ENCODE data around the gene POLD1.
"Not testable (repeated sequence)": the region's sequence is repeated elsewhere in the genome, so short reads cannot be mapped to it uniquely, and the experiment has no call there.

Gene POLD1

DNA sequence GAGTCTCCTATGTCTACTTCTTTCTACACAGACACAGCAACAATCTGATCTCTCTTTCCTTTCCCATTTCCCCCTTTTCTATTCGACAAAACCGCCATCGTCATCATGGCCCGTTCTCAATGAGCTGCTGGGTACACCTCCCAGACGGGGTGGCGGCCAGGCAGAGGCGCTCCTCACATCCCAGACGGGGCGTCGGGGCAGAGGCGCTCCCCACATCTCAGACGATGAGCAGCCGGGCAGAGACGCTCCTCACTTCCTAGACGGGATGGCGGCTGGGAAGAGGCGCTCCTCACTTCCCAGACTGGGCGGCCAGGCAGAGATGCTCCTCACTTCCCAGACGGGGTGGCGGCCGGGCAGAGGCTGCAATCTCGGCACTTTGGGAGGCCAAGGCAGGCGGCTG is 6.8 kb downstream of the POLD1 start:
- H4K8ac ChIP-seq (ENCODE audit: low read length); DNase-seq; H3K4me3 ChIP-seq (ENCODE audit: insufficient read depth in 1 of 2, low read depth in 1 of 2, low read length in 2 of 2); H2AK5ac ChIP-seq (ENCODE audit: low read length, severe bottlenecking); H2BK12ac ChIP-seq (ENCODE audit: low read length in 2 of 2); H3K27ac ChIP-seq (ENCODE audit: low read length, poor library complexity, severe bottlenecking); H2BK5ac ChIP-seq (ENCODE audit: low read depth, low read length, poor library complexity, severe bottlenecking); H2BK15ac ChIP-seq (ENCODE audit: low read depth, poor library complexity, severe bottlenecking); H4K91ac ChIP-seq (ENCODE audit: low read length); H2BK120ac ChIP-seq (ENCODE audit: low read depth, low read length); H3K23ac ChIP-seq (ENCODE audit: low read length in 2 of 2); H3K27me3 ChIP-seq (ENCODE audit: control insufficient read depth in 1 of 2, insufficient read depth in 1 of 2, low read length in 2 of 2); H3K9me3 ChIP-seq (ENCODE audit: control insufficient read depth, low read length); H3K4me1 ChIP-seq (ENCODE audit: control insufficient read depth, insufficient read depth, low read depth, low read length); H3K4me2 ChIP-seq (ENCODE audit: low read length, poor library complexity, severe bottlenecking); H3K18ac ChIP-seq (ENCODE audit: low read depth in 1 of 2, low read length in 2 of 2); H3K4ac ChIP-seq (ENCODE audit: low read depth in 1 of 2, low read length in 2 of 2); H2AFZ ChIP-seq (ENCODE audit: low read depth, low read length); H3K9ac ChIP-seq (ENCODE audit: low read length); H3K14ac ChIP-seq (ENCODE audit: low read length in 2 of 2): not testable (repeated sequence)
- Histone ChIP-seq H3K36me3 (ENCODE audit: control insufficient read depth in 1 of 2, insufficient read depth in 2 of 2, low read depth in 1 of 2, low read length in 2 of 2) (peaks cover 6 to 21% of the 10 kb centered on the region in 2 experiments), H3K79me1 (replicated peaks; ENCODE audit: low read length, poor library complexity, severe bottlenecking) (peaks cover 31% of the 10 kb centered on the region)
- WGBS: over 99% methylated on average over 14 of the region's 23 CpGs

GRCh38 chr19:50392759-50393158 is 8.6 kb downstream of the POLD1 start:
- Histone ChIP-seq H4K91ac (ENCODE audit: low read length) (no peak overlapping the region), H2AFZ (ENCODE audit: low read depth, low read length) (no peak overlapping the region), H3K27ac (ENCODE audit: low read length, poor library complexity, severe bottlenecking) (no peak overlapping the region), H2AK5ac (ENCODE audit: low read length, severe bottlenecking) (no peak overlapping the region), H3K4me2 (ENCODE audit: low read length, poor library complexity, severe bottlenecking) (no peak overlapping the region), H2BK12ac (ENCODE audit: low read length in 2 of 2) (no peak overlapping the region), H2BK5ac (ENCODE audit: low read depth, low read length, poor library complexity, severe bottlenecking) (no peak overlapping the region), H3K9me3 (ENCODE audit: control insufficient read depth, low read length) (no peaks in the 10 kb centered on the region), H3K27me3 (ENCODE audit: control insufficient read depth in 1 of 2, insufficient read depth in 1 of 2, low read length in 2 of 2) (no peaks in the 10 kb centered on the region), H4K8ac (ENCODE audit: low read length) (no peak overlapping the region), H2BK15ac (ENCODE audit: low read depth, poor library complexity, severe bottlenecking) (no peak overlapping the region), H3K4ac (ENCODE audit: low read depth in 1 of 2, low read length in 2 of 2) (no peak overlapping the region), H3K4me1 (ENCODE audit: control insufficient read depth, insufficient read depth, low read depth, low read length) (no peaks in the 10 kb centered on the region), H3K79me1 (replicated peaks; ENCODE audit: low read length, poor library complexity, severe bottlenecking) (peaks cover 22% of the 10 kb centered on the region), H3K9ac (ENCODE audit: low read length) (no peak overlapping the region), H3K36me3 (ENCODE audit: control insufficient read depth in 1 of 2, insufficient read depth in 2 of 2, low read depth in 1 of 2, low read length in 2 of 2) (peaks cover 4 to 11% of the 10 kb centered on the region in 2 experiments), H3K18ac (ENCODE audit: low read depth in 1 of 2, low read length in 2 of 2) (no peak overlapping the region), H3K4me3 (ENCODE audit: insufficient read depth in 1 of 2, low read depth in 1 of 2, low read length in 2 of 2) (no peak overlapping the region), H3K23ac (ENCODE audit: low read length in 2 of 2) (no peak overlapping the region), H2BK120ac (ENCODE audit: low read depth, low read length) (no peak overlapping the region), H3K14ac (ENCODE audit: low read length in 2 of 2) (no peak overlapping the region)
- WGBS: 83% methylated on average over 2 of the region's 5 CpGs
- DNase-seq: no peak

DNA sequence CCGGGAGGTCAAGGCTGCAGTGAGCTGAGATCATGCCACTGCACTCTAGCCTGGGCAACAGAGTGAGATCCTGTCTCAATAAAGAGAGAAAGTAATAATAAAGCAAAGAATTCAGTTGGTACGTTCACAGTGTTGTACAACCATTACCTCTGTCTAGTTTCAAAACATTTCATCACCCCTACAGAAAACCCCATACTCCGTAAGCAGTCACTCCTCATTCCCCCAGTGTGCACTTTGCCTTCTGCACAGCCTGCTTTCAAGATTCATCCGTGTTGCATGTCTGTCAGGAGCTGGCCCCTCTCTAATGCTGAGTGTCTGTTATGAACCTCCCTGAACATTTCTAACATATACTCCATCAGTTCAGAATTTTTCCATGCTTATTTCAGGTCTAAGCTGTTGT is 9.4 kb downstream of the POLD1 start:
- Histone ChIP-seq H2BK5ac (ENCODE audit: low read depth, low read length, poor library complexity, severe bottlenecking) (no peak overlapping the region), H3K9me3 (ENCODE audit: control insufficient read depth, low read length) (no peaks in the 10 kb centered on the region), H3K27ac (ENCODE audit: low read length, poor library complexity, severe bottlenecking) (no peak overlapping the region), H3K79me1 (replicated peaks; ENCODE audit: low read length, poor library complexity, severe bottlenecking) (peaks cover 22% of the 10 kb centered on the region), H3K14ac (ENCODE audit: low read length in 2 of 2) (no peak overlapping the region), H2AK5ac (ENCODE audit: low read length, severe bottlenecking) (no peak overlapping the region), H2BK120ac (ENCODE audit: low read depth, low read length) (no peak overlapping the region), H4K91ac (ENCODE audit: low read length) (no peak overlapping the region), H3K36me3 (ENCODE audit: control insufficient read depth in 1 of 2, insufficient read depth in 2 of 2, low read depth in 1 of 2, low read length in 2 of 2) (peaks cover 0 to 13% of the 10 kb centered on the region in 2 experiments), H3K4me3 (ENCODE audit: insufficient read depth in 1 of 2, low read depth in 1 of 2, low read length in 2 of 2) (no peak overlapping the region), H2BK12ac (ENCODE audit: low read length in 2 of 2) (no peak overlapping the region), H3K18ac (ENCODE audit: low read depth in 1 of 2, low read length in 2 of 2) (no peak overlapping the region), H3K4me1 (ENCODE audit: control insufficient read depth, insufficient read depth, low read depth, low read length) (no peaks in the 10 kb centered on the region), H3K4me2 (ENCODE audit: low read length, poor library complexity, severe bottlenecking) (no peak overlapping the region), H2AFZ (ENCODE audit: low read depth, low read length) (no peak overlapping the region), H3K4ac (ENCODE audit: low read depth in 1 of 2, low read length in 2 of 2) (no peak overlapping the region), H3K27me3 (ENCODE audit: control insufficient read depth in 1 of 2, insufficient read depth in 1 of 2, low read length in 2 of 2) (no peaks in the 10 kb centered on the region), H3K9ac (ENCODE audit: low read length) (no peak overlapping the region), H2BK15ac (ENCODE audit: low read depth, poor library complexity, severe bottlenecking) (no peak overlapping the region), H4K8ac (ENCODE audit: low read length) (no peak overlapping the region), H3K23ac (ENCODE audit: low read length in 2 of 2) (no peak overlapping the region)
- 97% methylated on average over 4 of the region's 4 CpGs for WGBS
- no peak for DNase-seq

GRCh38 chr19:50394017-50394416 is 9.9 kb downstream of the POLD1 start:
- Histone ChIP-seq H3K14ac (ENCODE audit: low read length in 2 of 2) (no peak overlapping the region), H4K8ac (ENCODE audit: low read length) (no peak overlapping the region), H3K9ac (ENCODE audit: low read length) (no peak overlapping the region), H4K91ac (ENCODE audit: low read length) (no peak overlapping the region), H3K4me3 (ENCODE audit: insufficient read depth in 1 of 2, low read depth in 1 of 2, low read length in 2 of 2) (no peak overlapping the region), H3K36me3 (ENCODE audit: control insufficient read depth in 1 of 2, insufficient read depth in 2 of 2, low read depth in 1 of 2, low read length in 2 of 2) (peaks cover 1 to 18% of the 10 kb centered on the region in 2 experiments), H3K9me3 (ENCODE audit: control insufficient read depth, low read length) (no peaks in the 10 kb centered on the region), H3K23ac (ENCODE audit: low read length in 2 of 2) (no peak overlapping the region), H2AK5ac (ENCODE audit: low read length, severe bottlenecking) (no peak overlapping the region), H2AFZ (ENCODE audit: low read depth, low read length) (no peak overlapping the region), H2BK120ac (ENCODE audit: low read depth, low read length) (no peak overlapping the region), H3K27ac (ENCODE audit: low read length, poor library complexity, severe bottlenecking) (no peak overlapping the region), H3K4me2 (ENCODE audit: low read length, poor library complexity, severe bottlenecking) (no peak overlapping the region), H2BK15ac (ENCODE audit: low read depth, poor library complexity, severe bottlenecking) (no peak overlapping the region), H3K18ac (ENCODE audit: low read depth in 1 of 2, low read length in 2 of 2) (no peak overlapping the region), H3K27me3 (ENCODE audit: control insufficient read depth in 1 of 2, insufficient read depth in 1 of 2, low read length in 2 of 2) (no peaks in the 10 kb centered on the region), H2BK12ac (ENCODE audit: low read length in 2 of 2) (no peak overlapping the region), H3K79me1 (replicated peaks; ENCODE audit: low read length, poor library complexity, severe bottlenecking) (peaks cover 23% of the 10 kb centered on the region), H2BK5ac (ENCODE audit: low read depth, low read length, poor library complexity, severe bottlenecking) (no peak overlapping the region), H3K4ac (ENCODE audit: low read depth in 1 of 2, low read length in 2 of 2) (no peak overlapping the region), H3K4me1 (ENCODE audit: control insufficient read depth, insufficient read depth, low read depth, low read length) (no peaks in the 10 kb centered on the region)
- no peak for DNase-seq
- WGBS: 97% methylated on average over 9 of the region's 9 CpGs

Data from mesenchymal stem cell (in vitro differentiated cells and primary cell).